NT2/D1 (cell line): Measurements from ENCODE around the gene ELL2.

Experiments
- SUZ12 ChIP-seq: IDR thresholded peaks from 2 replicates; pipeline ENCODE4 v1.6.1; 2011; ENCODE audit not compliant: insufficient read length, insufficient read depth; ENCODE audit errors: extremely low read depth
- YY1 ChIP-seq: IDR thresholded peaks from 2 replicates; pipeline ENCODE4 v1.6.1; 2011; ENCODE audit not compliant: insufficient read length, insufficient read depth

- TF ChIP-seq YY1: no peak
- TF ChIP-seq SUZ12: no peak
Measured at GRCh38 chr5:95843733-95844223, 117.9 kb downstream of the ELL2 start.
